Measurements from ENCODE around the gene AJAP1.

- TF ChIP-seq CTCF (IDR thresholded peaks at IDR 0.05) (no peak), POLR2A (IDR thresholded peaks at IDR 0.05) (no peak)
Measured at GRCh38 chr1:4670265-4670664, 15.9 kb downstream of the AJAP1 start.

Measured in ovary (tissue), 3 donors.